SU-DHL-6 (cell line): ENCODE data around the gene IQGAP1.

Experiments
- H2AFZ ChIP-seq: fragments of 200-600 bp; sonication (generic); 2 replicates; pipeline ENCODE4 v1.6.1; 2014; ENCODE audit warnings: low read depth, mild to moderate bottlenecking, moderate library complexity, mixed read lengths, antibody characterized with exemption, low read length; ENCODE audit not compliant: severe bottlenecking
- H3F3A ChIP-seq: fragments of 200-600 bp; shearing (Covaris generic); 2 replicates; pipeline ENCODE4 v1.6.0; 2016; ENCODE audit warnings: antibody characterized with exemption, mild to moderate bottlenecking; ENCODE audit not compliant: insufficient read depth
- H3K27ac ChIP-seq: fragments of 200-600 bp; sonication (generic); 2 replicates; pipeline ENCODE4 v1.5.1; 2016; ENCODE audit warnings: low read depth, mild to moderate bottlenecking, low read length, moderate library complexity, mixed read lengths
- H3K27me3 ChIP-seq: fragments of 200-600 bp; sonication (generic), shearing (Covaris generic); 2 replicates; pipeline ENCODE4 v1.6.0; 2014; ENCODE audit warnings: mild to moderate bottlenecking, low read length
- H3K36me3 ChIP-seq: fragments of 200-600 bp; sonication (generic); 2 replicates; pipeline ENCODE4 v1.6.1; 2014; ENCODE audit warnings: mild to moderate bottlenecking, low read length, mixed read lengths
- H3K4me2 ChIP-seq: fragments of 300-600, 200-600 bp; shearing (Covaris generic), sonication (generic); 2 replicates; pipeline ENCODE4 v1.6.0; 2014; ENCODE audit warnings: low read length, low read depth, mild to moderate bottlenecking; ENCODE audit not compliant: poor library complexity, severe bottlenecking
- H3K4me3 ChIP-seq: fragments of 200-600 bp; sonication (generic); 2 replicates; pipeline ENCODE4 v1.5.1; 2014; ENCODE audit warnings: antibody characterized with exemption, low read length, mild to moderate bottlenecking, mixed read lengths; ENCODE audit not compliant: insufficient read depth, poor library complexity, severe bottlenecking
- H3K79me2 ChIP-seq: fragments of 200-600 bp; sonication (generic); 2 replicates; pipeline ENCODE4 v1.6.1; 2014; ENCODE audit warnings: mild to moderate bottlenecking, low read length, moderate library complexity; ENCODE audit not compliant: insufficient read depth
- H3K9ac ChIP-seq: fragments of 200-600 bp; sonication (generic); 2 replicates; pipeline ENCODE4 v1.7.0; 2014; ENCODE audit warnings: mild to moderate bottlenecking, low read length
- H3K9me2 ChIP-seq: fragments of 200-600 bp; sonication (generic); replicated peaks from 2 replicates; pipeline ENCODE4 v1.6.1; 2014; ENCODE audit warnings: low read length; ENCODE audit not compliant: insufficient read depth
- H3K9me3 ChIP-seq: fragments of 200-600 bp; sonication (generic); 2 replicates; pipeline ENCODE4 v1.6.1; 2014; ENCODE audit warnings: low read length, mixed read lengths; ENCODE audit not compliant: insufficient read depth
- H4K20me1 ChIP-seq: fragments of 200-600 bp; sonication (generic); 2 replicates; pipeline ENCODE4 v1.6.1; 2014; ENCODE audit warnings: low read depth, mild to moderate bottlenecking, antibody characterized with exemption, low read length, moderate library complexity, mixed read lengths
- CTCF ChIP-seq: fragments of 200-600 bp; sonication (generic); IDR thresholded peaks from one replicate; pipeline ENCODE4 v1.5.1; 2017; ENCODE audit warnings: antibody characterized with exemption, mild to moderate bottlenecking, low read length, moderate library complexity; ENCODE audit not compliant: insufficient read depth, poor library complexity, severe bottlenecking
- EZH2phosphoT487 ChIP-seq: fragments of 200-600 bp; sonication (generic), shearing (Covaris generic); conservative IDR thresholded peaks from 2 replicates; pipeline ENCODE4 v1.6.1; 2018; ENCODE audit warnings: mild to moderate bottlenecking, antibody characterized with exemption, low read length, moderate library complexity, mixed read lengths

The IQGAP1 gene

DNA sequence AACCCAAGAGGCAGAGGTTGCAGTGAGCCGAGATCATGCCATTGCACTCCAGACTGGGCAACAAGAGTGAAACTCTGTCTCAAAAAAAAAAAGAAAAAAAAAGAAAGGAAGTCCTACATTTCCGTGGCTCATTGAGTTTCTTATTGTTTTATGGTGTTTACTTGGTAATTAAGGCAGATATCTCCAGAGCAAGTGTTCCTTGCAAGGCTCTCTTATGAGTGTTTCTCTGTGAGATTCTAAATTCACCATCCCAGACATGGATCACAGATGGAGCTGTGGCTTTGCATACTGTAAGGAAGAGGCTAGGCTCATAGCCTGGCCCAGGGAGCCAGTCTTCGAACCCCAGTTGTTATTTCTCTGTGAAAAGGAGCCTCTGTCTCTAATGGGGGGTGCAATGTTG is 53.0 kb downstream of the IQGAP1 start:
- Histone ChIP-seq H3K27me3 (no peaks in the 10 kb centered on the region), H3K4me2 (no peak overlapping the region), H3K9me3 (no peaks in the 10 kb centered on the region), H2AFZ (no peak overlapping the region), H3K4me3 (no peak overlapping the region), H3K36me3 (peaks cover 23% of the 10 kb centered on the region), H4K20me1 (no peaks in the 10 kb centered on the region), H3K79me2 (no peaks in the 10 kb centered on the region; the same call in 1 of the 2 replicates), H3K9ac (no peak overlapping the region), H3K27ac (no peak overlapping the region), H3K9me2 (no peaks in the 10 kb centered on the region), H3F3A (no peaks in the 10 kb centered on the region)
- no peak for TF ChIP-seq CTCF
- no peak for TF ChIP-seq EZH2phosphoT487

DNA sequence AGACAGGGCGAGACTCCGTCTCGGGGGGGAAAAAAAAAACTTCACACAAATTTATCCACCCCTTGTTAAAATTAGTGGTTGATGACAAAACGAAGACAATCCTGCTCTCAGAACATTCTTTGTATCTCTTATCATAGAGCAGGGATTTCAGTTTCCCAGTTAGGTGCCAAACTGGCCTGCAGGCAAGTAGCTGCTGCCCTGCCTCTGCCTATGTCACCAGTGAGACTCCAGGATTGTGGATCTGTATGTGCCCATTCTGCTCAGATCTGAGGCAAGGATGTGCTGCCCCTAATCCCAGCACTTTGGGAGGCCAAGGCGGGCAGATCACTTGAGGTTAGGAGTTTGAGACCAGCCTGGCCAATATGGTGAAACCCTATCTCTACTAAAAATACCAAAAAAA is 54.4 kb downstream of the IQGAP1 start:
- Histone ChIP-seq H3K9me2 (no peaks in the 10 kb centered on the region), H3K9me3 (no peaks in the 10 kb centered on the region)

DNA sequence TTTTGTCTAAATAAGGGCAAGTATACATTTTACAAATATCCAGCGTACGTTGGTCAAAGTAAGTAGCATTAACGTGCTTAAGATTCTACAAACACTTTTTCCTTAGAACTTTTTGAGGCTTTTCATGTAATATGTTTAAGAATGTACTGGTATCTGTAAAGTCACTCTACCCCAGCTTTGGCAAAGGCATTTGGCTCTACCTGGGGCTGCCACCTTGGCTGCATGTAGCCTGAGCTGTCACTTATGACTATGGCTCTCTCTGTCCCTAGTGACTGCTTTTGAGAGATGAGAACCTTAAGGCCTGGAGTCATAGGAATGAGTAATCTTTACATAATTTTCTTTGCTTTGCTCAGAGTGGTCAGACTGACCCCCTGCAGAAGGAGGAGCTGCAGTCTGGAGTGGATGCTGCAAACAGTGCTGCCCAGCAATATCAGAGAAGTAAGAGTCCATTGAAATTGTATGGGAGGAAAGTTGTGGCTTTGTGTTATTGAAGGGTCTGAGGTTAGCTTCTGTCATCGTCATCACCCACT is 61.2 kb downstream of the IQGAP1 start:
- no peaks in the 10 kb centered on the region for H3K9me2 ChIP-seq
- H3F3A ChIP-seq = no peaks in the 10 kb centered on the region
- H3K79me2 ChIP-seq = no peaks in the 10 kb centered on the region
- no peak overlapping the region for H3K4me2 ChIP-seq
- H3K27me3 ChIP-seq = no peaks in the 10 kb centered on the region
- no peak for TF ChIP-seq CTCF
- peaks cover 18% of the 10 kb centered on the region for H3K36me3 ChIP-seq
- no peaks in the 10 kb centered on the region for H3K9me3 ChIP-seq
- H3K9ac ChIP-seq = no peak overlapping the region
- H3K27ac ChIP-seq = no peak overlapping the region
- no peaks in the 10 kb centered on the region for H4K20me1 ChIP-seq
- H3K4me3 ChIP-seq = no peak overlapping the region
- no peak overlapping the region for H2AFZ ChIP-seq

More for the DNA sequence above, 54.4 kb downstream of the IQGAP1 start:
- peaks cover 23% of the 10 kb centered on the region for H3K36me3 ChIP-seq
- TF ChIP-seq EZH2phosphoT487 = no peak
- no peak for TF ChIP-seq CTCF
- no peak overlapping the region for H3K4me2 ChIP-seq
- H3K27me3 ChIP-seq = no peaks in the 10 kb centered on the region
- no peaks in the 10 kb centered on the region; the same call in 1 of the 2 replicates for H3K79me2 ChIP-seq
- no peak overlapping the region for H3K9ac ChIP-seq
- no peak overlapping the region for H3K27ac ChIP-seq
- no peaks in the 10 kb centered on the region for H3F3A ChIP-seq
- no peaks in the 10 kb centered on the region for H4K20me1 ChIP-seq
- no peak overlapping the region for H2AFZ ChIP-seq
- no peak overlapping the region for H3K4me3 ChIP-seq
